Activated T-cell treated with anti-CD3 and anti-CD28 coated beads, Interleukin-2, amount 50 U/mL, for 72 hours (primary cell): ENCODE measurements around the gene MELTF. TPM values are rescaled to one million over a fixed set of nuclear protein-coding genes. Genes with fewer than 3 reads are reported as not detected.

ENCODE experiments used
- ATAC-seq, 2 donors: fragments of 150-1000 bp; cut with Tn5 transposase; replicated peaks in 1 of 2; 2 replicates each; pipeline ENCODE4 v1.10.0; 2021; ENCODE audit warnings: moderate library complexity in 2 of 2, mild to moderate bottlenecking in 1 of 2
- DNase-seq, 2 donors: peaks; one replicate each; pipeline ENCODE4 v3.0.0; 2021 to 2022; ENCODE audit warnings: mixed read lengths in 1 of 2
- H3K27ac Mint-ChIP-seq: one replicate; pipeline ENCODE4 v1.8.0; 2022; ENCODE audit warnings: mild to moderate bottlenecking, moderate library complexity, mixed read lengths
- H3K27me3 Mint-ChIP-seq: one replicate; pipeline ENCODE4 v1.8.0; 2022; ENCODE audit warnings: low read depth, mixed read lengths
- H3K36me3 Mint-ChIP-seq, 2 donors: one replicate each; pipeline ENCODE4 v1.8.0; 2022; ENCODE audit warnings: mixed read lengths in 2 of 2, mild to moderate bottlenecking in 1 of 2; ENCODE audit not compliant: insufficient read depth in 2 of 2
- H3K4me1 Mint-ChIP-seq: one replicate; pipeline ENCODE4 v1.8.0; 2022; ENCODE audit warnings: low read depth, mixed read lengths
- H3K4me3 Mint-ChIP-seq, 2 donors: one replicate each; pipeline ENCODE4 v1.8.0; 2022; ENCODE audit warnings: mild to moderate bottlenecking in 2 of 2, mixed read lengths in 2 of 2, moderate library complexity in 2 of 2
- H3K9me3 Mint-ChIP-seq, 2 donors: one replicate each; pipeline ENCODE4 v1.8.0; 2022; ENCODE audit warnings: mixed read lengths in 2 of 2
- total RNA-seq, 2 donors: library from RNA; stranded (reverse); gene quantifications; one replicate each; pipeline ENCODE4 v1.2.3, GENCODE V29; 2022

MELTF gene
- total RNA-seq, 2 donors from 2014 or later = 2.9 to 4.9 TPM

- ATAC-seq = peak in 1 of 2 donors; percentile 25
- peaks cover 10% of the 10 kb centered on the region for H3K27me3 Mint-ChIP-seq
- H3K9me3 Mint-ChIP-seq = no peaks in the 10 kb centered on the region
- H3K36me3 Mint-ChIP-seq = no peaks in the 10 kb centered on the region
- peaks cover 11% of the 10 kb centered on the region for H3K4me1 Mint-ChIP-seq
- H3K27ac Mint-ChIP-seq = no peak overlapping the region
- peak overlapping the region; percentile 52 to 56 for H3K4me3 Mint-ChIP-seq
- DNase-seq = no peak
These were observed 6.2 kb downstream of the MELTF start for GRCh38 chr3:197023241-197023997.

- no peak for ATAC-seq
- peaks cover 10% of the 10 kb centered on the region for H3K27me3 Mint-ChIP-seq
- peak overlapping the region in 1 of 2 donors; percentile 56 for H3K4me3 Mint-ChIP-seq
- no peak for DNase-seq
- no peak overlapping the region for H3K27ac Mint-ChIP-seq
- H3K4me1 Mint-ChIP-seq = peaks cover 11% of the 10 kb centered on the region
- H3K36me3 Mint-ChIP-seq = no peaks in the 10 kb centered on the region
- H3K9me3 Mint-ChIP-seq = no peaks in the 10 kb centered on the region
These were observed 7.0 kb downstream of the MELTF start for GRCh38 chr3:197022405-197023231.

DNA sequence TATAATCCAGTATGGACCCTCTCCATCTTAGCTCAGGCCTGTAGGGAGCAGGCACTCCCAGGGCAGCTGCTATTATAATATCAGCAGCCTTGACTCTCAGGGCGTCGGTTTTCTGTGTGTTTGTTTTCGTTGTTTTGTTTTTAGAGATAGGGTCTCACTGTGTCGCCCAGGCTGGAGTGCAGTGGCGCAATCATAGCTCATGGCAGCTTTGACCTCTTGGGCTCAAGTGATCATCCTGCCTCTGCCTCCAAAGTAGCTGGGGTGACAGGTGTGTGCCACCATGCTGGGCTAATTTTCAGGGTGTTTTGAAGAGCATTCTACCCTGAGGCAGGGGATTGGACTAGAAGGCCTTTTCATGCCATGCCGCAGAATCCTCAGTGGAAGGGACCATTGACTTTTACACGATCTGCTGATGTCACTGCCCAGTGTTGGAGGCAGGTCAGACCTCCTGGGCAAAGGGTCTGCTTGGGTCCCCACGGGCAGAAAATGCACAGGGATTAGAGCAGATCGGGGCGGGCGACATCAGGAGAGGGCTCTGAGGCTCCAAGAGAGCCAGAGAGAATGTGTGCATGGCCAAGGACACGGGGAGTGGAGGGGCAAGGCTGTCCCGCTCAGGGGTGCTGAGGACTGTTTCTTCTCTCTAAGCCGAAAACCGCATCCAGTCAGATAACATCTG, 7.8 kb downstream of the MELTF start:
- no peaks in the 10 kb centered on the region for H3K36me3 Mint-ChIP-seq
- H3K4me3 Mint-ChIP-seq = no peak overlapping the region
- DNase-seq = no peak
- no peaks in the 10 kb centered on the region for H3K9me3 Mint-ChIP-seq
- H3K27me3 Mint-ChIP-seq = peaks cover 10% of the 10 kb centered on the region
- no peak for ATAC-seq
- H3K27ac Mint-ChIP-seq = no peak overlapping the region
- H3K4me1 Mint-ChIP-seq = peaks cover 11% of the 10 kb centered on the region

DNA sequence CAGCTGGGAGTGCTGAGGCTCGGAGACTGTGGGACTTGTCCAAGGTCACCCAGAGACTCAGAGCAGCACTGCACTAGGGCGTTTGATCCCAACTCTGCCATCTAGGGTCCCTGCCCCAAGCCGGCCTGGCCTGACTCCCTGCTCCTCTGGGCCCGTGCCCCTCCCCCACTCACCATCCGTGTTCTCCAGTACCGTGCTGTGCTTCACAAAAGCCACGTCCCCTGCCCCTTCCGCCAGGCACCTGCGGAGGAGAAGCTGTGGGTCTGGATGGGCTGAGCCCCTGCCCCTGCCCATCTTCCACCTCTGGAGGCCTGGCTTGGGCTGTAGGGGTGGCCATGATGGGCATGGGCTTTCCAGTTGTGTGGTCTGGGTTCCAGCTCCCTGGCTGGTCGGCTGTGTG, 8.4 kb downstream of the MELTF start:
- no peaks in the 10 kb centered on the region for H3K9me3 Mint-ChIP-seq
- peaks cover 10% of the 10 kb centered on the region for H3K27me3 Mint-ChIP-seq
- no peak overlapping the region for H3K27ac Mint-ChIP-seq
- ATAC-seq (no peak), DNase-seq (no peak)
- H3K4me1 Mint-ChIP-seq = peaks cover 11% of the 10 kb centered on the region
- H3K36me3 Mint-ChIP-seq = no peaks in the 10 kb centered on the region
- H3K4me3 Mint-ChIP-seq = no peak overlapping the region

GRCh38 chr3:197019535-197019934, 10.1 kb downstream of the MELTF start:
- Mint-ChIP-seq H3K36me3 (no peaks in the 10 kb centered on the region), H3K4me3 (no peak overlapping the region), H3K27me3 (peaks cover 10% of the 10 kb centered on the region), H3K27ac (no peak overlapping the region), H3K4me1 (peaks cover 11% of the 10 kb centered on the region), H3K9me3 (no peaks in the 10 kb centered on the region)
- ATAC-seq (no peak), DNase-seq (no peak)

DNA sequence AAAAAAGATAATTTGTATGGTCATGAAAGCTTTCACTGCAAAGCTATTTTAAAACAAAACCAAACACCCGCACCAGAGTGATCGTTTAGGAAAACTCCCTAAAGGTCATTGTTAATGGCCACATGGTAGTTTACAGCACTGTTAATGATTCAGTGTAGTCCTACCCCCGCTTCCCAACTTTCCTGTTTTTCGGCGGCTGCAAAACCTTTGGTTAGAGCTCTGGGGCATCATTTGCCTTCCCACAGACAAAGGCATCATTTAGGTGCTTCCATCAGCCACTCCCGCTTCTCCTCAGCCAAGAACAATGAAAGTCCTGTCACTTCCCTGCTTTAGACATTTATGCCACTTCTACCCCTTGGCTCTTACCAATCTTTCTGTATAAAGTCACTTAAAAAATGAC, 10.6 kb downstream of the MELTF start:
- no peaks in the 10 kb centered on the region for H3K36me3 Mint-ChIP-seq
- H3K27me3 Mint-ChIP-seq = peaks cover 10% of the 10 kb centered on the region
- no peak for ATAC-seq
- peaks cover 11% of the 10 kb centered on the region for H3K4me1 Mint-ChIP-seq
- no peaks in the 10 kb centered on the region for H3K9me3 Mint-ChIP-seq
- H3K27ac Mint-ChIP-seq = no peak overlapping the region
- DNase-seq = no peak
- no peak overlapping the region for H3K4me3 Mint-ChIP-seq

- no peak for ATAC-seq
- no peaks in the 10 kb centered on the region for H3K27me3 Mint-ChIP-seq
- H3K36me3 Mint-ChIP-seq = no peaks in the 10 kb centered on the region
These were observed 12.6 kb downstream of the MELTF start for GRCh38 chr3:197017003-197017402.

DNA sequence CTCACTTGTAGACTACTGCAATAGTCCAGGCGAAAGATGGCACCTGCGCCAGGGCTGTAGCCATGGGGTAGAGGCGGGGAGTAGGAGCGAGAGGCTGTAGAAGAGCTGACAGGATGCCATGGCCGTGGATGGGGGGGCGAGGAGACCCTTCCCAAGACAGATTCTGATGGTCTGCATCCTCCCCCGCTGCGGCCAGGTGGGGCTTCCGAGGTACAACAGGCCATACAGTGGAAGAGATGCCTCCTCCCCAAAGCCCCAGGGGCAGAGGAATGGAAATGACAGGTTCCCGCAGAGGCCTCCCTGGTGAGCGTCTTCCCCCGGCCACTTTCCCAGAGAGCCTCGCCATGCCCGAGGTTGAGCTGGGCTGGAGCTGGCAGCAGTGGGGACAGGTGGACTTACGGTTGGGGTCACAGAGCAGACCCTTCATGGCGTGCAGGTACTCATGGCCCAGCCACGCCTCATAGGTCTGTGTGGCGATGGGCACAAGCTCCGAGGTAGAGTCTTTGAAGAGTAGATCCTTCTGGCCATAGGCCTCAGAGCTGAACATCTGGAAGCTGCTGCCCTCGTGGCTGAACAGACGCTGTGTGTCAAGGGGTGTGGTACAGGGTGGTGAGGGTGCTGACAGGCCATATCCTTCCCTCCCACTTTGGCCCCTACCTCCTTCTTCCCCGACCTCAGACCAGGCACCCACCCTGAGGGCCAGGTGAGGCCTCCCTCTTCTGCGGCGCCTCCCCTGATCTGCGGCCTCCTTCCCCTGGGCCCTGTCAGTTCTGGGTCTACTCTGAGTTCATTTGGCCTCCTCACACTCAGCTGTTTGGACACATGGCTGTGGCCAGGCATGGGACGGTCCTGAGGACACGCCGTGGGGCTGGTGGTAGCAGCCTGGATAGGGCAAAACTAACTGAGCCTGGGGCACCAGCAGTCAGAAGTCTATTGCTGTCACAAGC, 13.6 kb downstream of the MELTF start:
- DNase-seq (no peak), ATAC-seq (no peak)
- no peaks in the 10 kb centered on the region for H3K9me3 Mint-ChIP-seq
- H3K36me3 Mint-ChIP-seq = no peaks in the 10 kb centered on the region
- H3K4me3 Mint-ChIP-seq = no peak overlapping the region
- H3K4me1 Mint-ChIP-seq = no peaks in the 10 kb centered on the region
- H3K27me3 Mint-ChIP-seq = no peaks in the 10 kb centered on the region
- no peak overlapping the region for H3K27ac Mint-ChIP-seq

More at GRCh38 chr3:197017003-197017402, 12.6 kb downstream of the MELTF start:
- Mint-ChIP-seq H3K27ac (no peak overlapping the region), H3K9me3 (no peaks in the 10 kb centered on the region), H3K4me1 (no peaks in the 10 kb centered on the region), H3K4me3 (no peak overlapping the region)
- DNase-seq = no peak

GRCh38 chr3:197014942-197015575, 14.6 kb downstream of the MELTF start:
- H3K4me3 Mint-ChIP-seq = no peak overlapping the region
- no peak for ATAC-seq
- H3K27ac Mint-ChIP-seq = no peak overlapping the region
- H3K36me3 Mint-ChIP-seq = no peaks in the 10 kb centered on the region
- H3K4me1 Mint-ChIP-seq = no peaks in the 10 kb centered on the region
- no peaks in the 10 kb centered on the region for H3K27me3 Mint-ChIP-seq
- H3K9me3 Mint-ChIP-seq = no peaks in the 10 kb centered on the region
- no peak for DNase-seq

- no peak for ATAC-seq
- Mint-ChIP-seq H3K9me3 (no peaks in the 10 kb centered on the region), H3K27me3 (no peaks in the 10 kb centered on the region), H3K4me3 (no peak overlapping the region), H3K36me3 (no peaks in the 10 kb centered on the region), H3K4me1 (no peaks in the 10 kb centered on the region), H3K27ac (no peak overlapping the region)
- DNase-seq = no peak
These were observed 15.6 kb downstream of the MELTF start for GRCh38 chr3:197014024-197014423.

DNA sequence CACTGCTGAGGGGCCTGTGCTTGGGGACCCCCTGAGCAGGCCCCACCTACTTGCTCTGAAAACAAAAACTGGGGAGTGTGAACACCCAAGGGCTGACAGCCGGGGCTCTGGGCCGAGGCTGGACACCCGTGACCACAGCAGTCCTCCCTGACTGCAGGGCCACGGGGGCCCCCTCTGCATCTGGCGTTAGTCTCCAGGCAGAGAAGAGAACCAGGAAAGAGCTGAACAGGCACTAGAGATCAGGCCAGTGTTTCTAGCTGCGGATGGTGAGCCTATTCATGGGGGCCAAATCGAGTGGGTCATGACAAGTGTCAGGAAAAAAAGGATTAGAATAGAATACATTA, 17.1 kb downstream of the MELTF start:
- Mint-ChIP-seq H3K27ac (no peak overlapping the region), H3K4me3 (no peak overlapping the region), H3K4me1 (no peaks in the 10 kb centered on the region), H3K36me3 (no peaks in the 10 kb centered on the region), H3K9me3 (no peaks in the 10 kb centered on the region), H3K27me3 (no peaks in the 10 kb centered on the region)
- DNase-seq = no peak
- no peak for ATAC-seq
